Vagina (tissue), 2 donors: ENCODE data around the gene MRAS.

Source experiments
- POLR2A ChIP-seq, 2 donors: fragments of 450-650 bp; IDR thresholded peaks; one replicate each; pipeline ENCODE4 v1.6.1; 2017; ENCODE audit warnings: antibody characterized with exemption in 2 of 2, mild to moderate bottlenecking in 2 of 2, moderate library complexity in 2 of 2
- TF ChIP-seq, protein P1 (sequence below), 3 experiments: fragments of 450-650 bp in 2 of 3; fragments of 200-600 bp in 1 of 3; sonication (generic) in 1 of 3; IDR thresholded peaks; one replicate each; pipeline ENCODE4 v1.5.1; 2017 to 2019; ENCODE audit warnings: antibody characterized with exemption in 3 of 3, mild to moderate bottlenecking in 2 of 3, moderate library complexity in 2 of 3

DNA sequence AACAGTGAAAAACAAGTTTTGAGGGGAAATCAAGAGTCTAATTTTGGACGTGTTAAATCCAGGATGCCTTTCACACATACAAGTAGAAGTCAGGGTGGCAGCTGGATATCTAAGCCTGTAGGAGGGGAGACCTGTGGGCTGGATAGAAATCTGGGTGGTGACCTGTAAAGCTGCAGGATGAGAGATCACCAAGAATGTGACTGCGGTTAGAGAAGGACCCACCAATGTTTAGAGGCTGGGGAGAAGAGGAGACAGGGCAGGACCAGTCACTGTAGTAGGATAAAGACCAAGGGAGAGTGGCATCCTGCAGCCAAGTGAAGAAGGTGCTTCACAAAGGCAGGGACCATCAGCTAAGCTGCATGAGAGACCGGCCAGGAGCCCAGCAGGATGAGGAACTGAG lies 36.2 kb downstream of the MRAS start:
- TF ChIP-seq, protein P1, sequence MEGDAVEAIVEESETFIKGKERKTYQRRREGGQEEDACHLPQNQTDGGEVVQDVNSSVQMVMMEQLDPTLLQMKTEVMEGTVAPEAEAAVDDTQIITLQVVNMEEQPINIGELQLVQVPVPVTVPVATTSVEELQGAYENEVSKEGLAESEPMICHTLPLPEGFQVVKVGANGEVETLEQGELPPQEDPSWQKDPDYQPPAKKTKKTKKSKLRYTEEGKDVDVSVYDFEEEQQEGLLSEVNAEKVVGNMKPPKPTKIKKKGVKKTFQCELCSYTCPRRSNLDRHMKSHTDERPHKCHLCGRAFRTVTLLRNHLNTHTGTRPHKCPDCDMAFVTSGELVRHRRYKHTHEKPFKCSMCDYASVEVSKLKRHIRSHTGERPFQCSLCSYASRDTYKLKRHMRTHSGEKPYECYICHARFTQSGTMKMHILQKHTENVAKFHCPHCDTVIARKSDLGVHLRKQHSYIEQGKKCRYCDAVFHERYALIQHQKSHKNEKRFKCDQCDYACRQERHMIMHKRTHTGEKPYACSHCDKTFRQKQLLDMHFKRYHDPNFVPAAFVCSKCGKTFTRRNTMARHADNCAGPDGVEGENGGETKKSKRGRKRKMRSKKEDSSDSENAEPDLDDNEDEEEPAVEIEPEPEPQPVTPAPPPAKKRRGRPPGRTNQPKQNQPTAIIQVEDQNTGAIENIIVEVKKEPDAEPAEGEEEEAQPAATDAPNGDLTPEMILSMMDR (IDR thresholded peaks at IDR 0.05): no peak
- no peak for TF ChIP-seq POLR2A (IDR thresholded peaks at IDR 0.05)
